HG03342 (cell line): ENCODE data around the gene TH.

Experiments used
- ATAC-seq: cut with Tn5 transposase; IDR thresholded peaks from one replicate; pipeline ENCODE4 v1.9.1; 2021; ENCODE audit warnings: mild to moderate bottlenecking, moderate library complexity; ENCODE audit not compliant: unreplicated experiment

Gene TH

GRCh38 chr11:2115308-2115707 lies 56.3 kb downstream of the TH start:
- ATAC-seq: no peak

- no peak for ATAC-seq
Measured at GRCh38 chr11:2114430-2115241, 57.0 kb downstream of the TH start.
